Activated T-cell treated with anti-CD3 and anti-CD28 coated beads, Interleukin-2, amount 50 U/mL, for 4 hours (primary cell): Measurements from ENCODE around the gene ZNF614. TPM values are rescaled to one million over a fixed set of nuclear protein-coding genes. Genes with fewer than 3 reads are reported as not detected.
A peak's percentile ranks its signal among the peaks of the same experiment; 100 is the strongest.
"Not testable (repeated sequence)": the region's sequence is repeated elsewhere in the genome, so short reads cannot be mapped to it uniquely, and the experiment has no call there.

Source experiments
- ATAC-seq, 2 donors: fragments of 200-7000 bp; cut with Tn5 transposase; one replicate each; pipeline ENCODE4 v1.10.0; 2021
- DNase-seq: peaks from one replicate; pipeline ENCODE4 v3.0.0-alpha.2; 2020
- H3K27me3 Mint-ChIP-seq: one replicate; pipeline ENCODE4 v1.8.0; 2021; ENCODE audit warnings: low read depth, mixed read lengths
- H3K36me3 Mint-ChIP-seq: one replicate; pipeline ENCODE4 v1.8.0; 2022; ENCODE audit warnings: mixed read lengths; ENCODE audit not compliant: insufficient read depth
- H3K4me1 Mint-ChIP-seq: one replicate; pipeline ENCODE4 v1.8.0; 2021; ENCODE audit warnings: low read depth, mixed read lengths
- H3K4me3 Mint-ChIP-seq: one replicate; pipeline ENCODE4 v1.8.0; 2021; ENCODE audit warnings: mild to moderate bottlenecking, moderate library complexity, mixed read lengths
- H3K9me3 Mint-ChIP-seq: one replicate; pipeline ENCODE4 v1.8.0; 2021; ENCODE audit warnings: mixed read lengths
- total RNA-seq, 3 donors: library from RNA; stranded (reverse); gene quantifications; one replicate each; pipeline ENCODE4 v1.2.1, GENCODE V29; 2021

ZNF614 gene
- total RNA-seq = 10 to 100 TPM; 10.5 to 12.3 (median 11.2) TPM

DNA sequence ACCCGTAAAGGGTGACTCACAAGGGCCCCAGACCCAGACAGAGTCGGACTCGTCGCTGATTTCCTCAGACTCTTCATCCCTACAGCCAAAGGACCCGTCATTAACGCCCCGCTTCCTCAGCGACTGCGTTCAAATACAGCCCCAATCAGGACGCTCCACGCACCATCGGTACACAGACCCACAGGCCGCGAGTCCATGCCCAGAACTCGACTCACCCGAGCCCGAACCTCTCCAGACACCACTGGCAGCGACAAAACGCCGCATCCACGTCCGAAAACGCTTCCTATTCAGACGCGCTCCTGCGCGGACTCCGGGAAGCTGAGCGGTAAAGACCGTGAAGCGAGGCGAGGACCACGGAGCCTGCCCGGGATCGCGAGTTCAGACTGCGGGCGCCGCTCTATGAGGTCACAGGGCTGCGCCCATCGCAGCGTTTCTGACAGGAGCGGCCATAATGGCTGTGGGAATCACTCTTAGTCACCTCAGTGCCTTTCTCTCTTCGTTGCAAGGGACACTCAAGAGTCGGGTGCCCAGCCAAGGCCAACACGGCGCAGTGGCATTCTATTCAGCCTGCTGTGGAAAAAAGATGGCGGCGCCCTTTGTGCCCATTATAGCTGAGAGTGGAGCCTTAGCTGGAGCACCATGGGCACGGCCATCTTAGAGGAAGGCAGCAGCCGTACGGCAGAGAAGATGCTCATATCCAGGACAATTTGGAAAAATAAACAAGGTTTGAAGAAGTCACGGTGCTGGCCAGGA, at the start of gene ZNF614:
TSS of gene ZNF614 (minus strand) at position 353 of the 753 bp plus-strand sequence. CDS start 2,634 bp downstream, outside the sequence.
- peak within 1 kb of the TSS; percentile 92 for H3K4me3 Mint-ChIP-seq
- H3K4me1 Mint-ChIP-seq = peaks cover 25% of the 10 kb centered on the region
- H3K27me3 Mint-ChIP-seq = no peaks in the 10 kb centered on the region
- DNase-seq = peak; percentile 79
- H3K9me3 Mint-ChIP-seq = peaks cover 33% of the 10 kb centered on the region
- peaks cover 47% of the 10 kb centered on the region for H3K36me3 Mint-ChIP-seq
- peak; percentile 91 to 92 for ATAC-seq

DNA sequence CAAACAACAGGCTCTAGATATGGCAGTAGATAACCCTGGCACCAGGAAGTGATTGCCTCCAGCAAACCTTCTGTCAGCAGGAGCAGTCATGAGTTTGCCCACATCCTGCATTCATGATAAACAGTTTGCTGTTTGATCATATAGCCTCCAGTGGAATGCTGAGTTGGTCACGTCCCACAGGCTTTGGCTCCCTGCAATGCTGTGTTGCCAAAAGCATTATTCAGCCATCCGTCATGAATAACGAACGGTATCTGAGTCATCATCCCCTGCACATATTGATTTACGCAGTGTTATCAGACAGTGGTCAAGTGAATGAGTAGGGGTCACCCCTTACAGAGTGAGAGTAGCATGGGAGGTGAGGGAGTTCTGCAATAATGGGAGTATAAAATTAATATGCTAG, 42.3 kb upstream of the ZNF614 start:
- H3K36me3 Mint-ChIP-seq = peaks cover 84% of the 10 kb centered on the region
- no peak for DNase-seq
- no peak for ATAC-seq
- no peak overlapping the region for H3K4me3 Mint-ChIP-seq
- H3K9me3 Mint-ChIP-seq = peaks cover 74% of the 10 kb centered on the region
- H3K27me3 Mint-ChIP-seq = no peaks in the 10 kb centered on the region
- no peaks in the 10 kb centered on the region for H3K4me1 Mint-ChIP-seq

DNA sequence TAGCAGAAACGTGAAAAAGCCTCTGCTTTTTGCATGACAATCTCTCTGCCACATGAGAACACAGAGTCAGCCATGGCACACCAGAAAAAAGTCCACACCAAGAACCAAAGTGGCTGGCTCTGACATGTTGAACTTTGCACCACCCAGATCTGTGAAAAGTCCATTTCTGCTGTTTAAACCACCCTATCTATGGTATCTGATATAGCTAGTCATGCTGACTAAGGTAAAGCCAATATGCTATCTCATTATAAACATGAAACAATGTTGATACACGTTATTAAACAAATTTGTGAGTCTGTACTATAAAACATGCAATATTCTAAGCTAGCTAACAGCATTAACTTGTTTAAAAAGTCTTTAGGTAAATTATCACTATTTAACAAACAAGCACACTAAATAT, 41.5 kb upstream of the ZNF614 start:
- DNase-seq (no peak), ATAC-seq (no peak)
- Mint-ChIP-seq H3K36me3 (peaks cover 79% of the 10 kb centered on the region), H3K27me3 (no peaks in the 10 kb centered on the region), H3K4me3 (no peak overlapping the region), H3K4me1 (no peaks in the 10 kb centered on the region), H3K9me3 (peaks cover 71% of the 10 kb centered on the region)

DNA sequence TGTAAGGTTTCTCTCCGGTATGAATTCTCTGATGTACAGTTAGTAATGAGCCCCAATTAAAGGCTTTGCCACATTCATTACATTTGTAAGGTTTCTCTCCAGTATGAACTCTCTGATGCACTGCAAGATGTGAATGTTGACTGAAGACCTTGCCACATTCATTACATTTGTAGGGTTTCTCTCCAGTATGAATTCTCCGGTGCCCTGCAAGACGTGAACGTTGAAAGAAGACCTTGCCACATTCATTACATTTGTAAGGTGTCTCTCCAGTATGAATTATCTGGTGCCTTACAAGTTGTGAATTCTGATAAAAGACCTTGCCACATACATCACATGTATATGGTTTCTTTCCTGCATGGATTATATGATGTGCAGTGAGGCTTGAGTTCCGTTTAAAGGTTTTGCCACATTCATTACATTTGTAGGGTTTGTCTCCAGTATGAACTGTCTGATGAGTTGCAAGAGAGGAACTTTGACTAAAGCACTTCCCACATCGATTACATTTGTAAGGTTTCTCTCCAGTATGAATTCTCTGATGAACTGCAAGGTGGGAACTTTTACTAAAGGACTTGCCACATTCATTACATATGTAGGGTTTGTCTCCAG, 38.2 kb upstream of the ZNF614 start:
- H3K9me3 Mint-ChIP-seq = peaks cover 56% of the 10 kb centered on the region
- no peak overlapping the region for H3K4me3 Mint-ChIP-seq
- ATAC-seq = no peak
- no peak for DNase-seq
- no peaks in the 10 kb centered on the region for H3K27me3 Mint-ChIP-seq
- H3K4me1 Mint-ChIP-seq = no peaks in the 10 kb centered on the region
- H3K36me3 Mint-ChIP-seq = peaks cover 63% of the 10 kb centered on the region

DNA sequence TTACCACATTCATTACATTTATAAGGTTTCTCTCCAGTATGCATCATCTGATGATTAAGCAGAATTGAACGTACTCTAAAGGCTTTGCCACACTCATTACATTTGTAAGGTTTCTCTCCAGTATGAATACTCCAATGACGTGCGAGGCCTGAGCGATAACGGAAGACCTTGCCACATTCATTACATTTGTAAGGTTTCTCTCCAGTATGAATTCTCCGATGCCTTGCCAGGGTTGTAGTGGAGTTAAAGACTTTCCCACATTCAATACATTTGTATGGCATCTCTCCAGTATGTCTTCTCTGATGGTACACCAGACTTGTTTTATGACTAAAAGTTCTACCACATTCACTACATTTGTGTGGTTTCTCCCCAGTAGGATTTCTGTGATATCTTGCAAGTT, 37.2 kb upstream of the ZNF614 start:
- H3K4me3 Mint-ChIP-seq = no peak overlapping the region
- no peak for DNase-seq
- H3K9me3 Mint-ChIP-seq = peaks cover 56% of the 10 kb centered on the region
- peaks cover 56% of the 10 kb centered on the region for H3K36me3 Mint-ChIP-seq
- ATAC-seq = no peak
- no peaks in the 10 kb centered on the region for H3K4me1 Mint-ChIP-seq
- no peaks in the 10 kb centered on the region for H3K27me3 Mint-ChIP-seq

DNA sequence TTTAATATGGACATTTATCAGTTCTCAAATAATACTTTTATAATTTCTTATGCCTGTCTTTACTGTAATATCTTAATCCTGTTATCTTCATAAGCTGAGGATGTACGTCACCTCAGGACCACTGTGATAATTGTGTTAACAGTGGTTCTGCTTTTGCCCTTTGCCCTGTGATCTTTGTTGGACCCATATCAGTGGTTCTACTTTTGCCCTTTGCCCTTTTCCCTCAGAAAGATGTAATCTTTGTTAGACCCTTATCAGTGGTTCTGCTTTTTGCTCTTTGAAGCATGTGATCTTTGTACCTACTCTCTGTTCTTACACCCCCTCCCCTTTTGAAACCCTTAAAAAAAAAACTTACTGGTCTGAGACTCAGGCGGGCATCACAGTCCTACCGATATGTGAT, 28.3 kb upstream of the ZNF614 start:
- H3K9me3 Mint-ChIP-seq = peaks cover 64% of the 10 kb centered on the region
- not testable (repeated sequence) for ATAC-seq, H3K4me3 Mint-ChIP-seq, H3K27me3 Mint-ChIP-seq, H3K4me1 Mint-ChIP-seq, DNase-seq
- peaks cover 43% of the 10 kb centered on the region for H3K36me3 Mint-ChIP-seq

DNA sequence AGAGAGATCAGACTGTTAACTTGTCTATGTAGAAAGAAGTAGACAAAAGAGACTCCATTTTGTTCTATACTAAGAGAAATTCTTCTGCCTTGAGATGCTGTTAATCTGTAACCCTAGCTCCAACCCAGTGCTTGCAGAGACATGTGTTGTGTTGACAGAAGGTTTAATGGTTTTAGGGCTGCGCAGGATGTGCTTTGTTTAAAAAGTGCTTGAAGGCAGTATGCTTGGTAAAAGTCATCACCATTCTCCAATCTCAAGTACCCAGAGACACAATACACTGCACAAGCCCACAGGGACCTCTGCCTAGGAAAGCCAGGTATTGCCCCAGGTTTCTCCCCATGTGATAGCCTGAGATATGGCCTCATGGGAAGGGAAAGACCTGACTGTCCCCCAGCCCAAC, 23.6 kb upstream of the ZNF614 start:
- H3K4me1 Mint-ChIP-seq = peaks cover 16% of the 10 kb centered on the region
- peaks cover 44% of the 10 kb centered on the region for H3K9me3 Mint-ChIP-seq
- H3K4me3 Mint-ChIP-seq, H3K27me3 Mint-ChIP-seq, DNase-seq, ATAC-seq: not testable (repeated sequence)
- H3K36me3 Mint-ChIP-seq = peaks cover 37% of the 10 kb centered on the region

DNA sequence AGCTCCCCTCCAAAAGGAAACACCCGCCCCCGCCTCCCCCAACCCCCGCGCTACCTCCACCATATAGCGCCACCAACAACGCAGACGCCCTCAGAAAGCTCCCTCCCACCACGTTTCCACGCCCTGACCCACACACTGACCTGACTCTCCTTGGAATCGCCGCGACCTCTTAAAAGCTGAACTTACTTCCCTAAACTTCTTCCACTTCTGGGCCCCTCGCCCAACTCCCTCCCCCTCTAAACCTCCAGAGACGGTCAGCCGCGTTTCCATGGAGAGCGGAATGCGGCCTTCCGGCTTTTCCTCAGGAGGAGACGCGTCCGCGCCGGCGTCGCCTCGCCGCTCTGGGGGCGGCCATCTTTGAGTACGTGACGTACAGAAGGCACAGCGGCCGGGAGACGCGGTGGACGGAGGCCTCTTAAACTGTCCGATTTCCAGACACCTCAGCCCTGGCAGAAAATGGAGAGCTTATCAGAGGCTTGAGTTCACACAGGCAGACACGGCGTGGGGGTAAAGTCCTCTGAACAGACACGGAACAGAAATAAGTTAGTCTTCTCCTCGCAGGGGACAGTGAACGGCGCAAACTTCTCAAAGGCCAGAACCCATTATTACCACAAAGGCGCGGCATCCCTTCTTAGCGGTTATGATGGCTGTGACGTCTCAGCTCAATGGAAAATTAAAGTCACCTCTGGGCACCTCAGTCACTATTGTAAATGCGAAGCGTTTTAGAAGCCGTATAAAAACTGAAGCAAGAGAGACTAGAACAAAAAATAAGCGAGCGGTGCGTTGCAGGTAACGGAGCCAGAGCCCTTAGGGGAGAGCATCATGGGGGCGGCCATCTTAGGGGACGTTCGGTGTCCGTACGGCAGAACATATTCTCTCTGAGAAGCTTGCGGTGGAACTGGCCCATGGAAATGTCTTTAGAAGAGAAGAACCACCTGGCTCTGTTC, 20.6 kb upstream of the ZNF614 start, which contains the start of gene ZNF432:
TSS of gene ZNF432 (minus strand) at position 284 of the 947 bp plus-strand sequence. CDS start 1,970 bp downstream, outside the sequence.
- H3K4me3 Mint-ChIP-seq = peak within 1 kb of the TSS; percentile 98
- peak; percentile 92 to 95 for ATAC-seq
- no peaks in the 10 kb centered on the region for H3K27me3 Mint-ChIP-seq
- H3K36me3 Mint-ChIP-seq = peaks cover 41% of the 10 kb centered on the region
- peaks cover 19% of the 10 kb centered on the region for H3K4me1 Mint-ChIP-seq
- peak; percentile 77 for DNase-seq
- peaks cover 36% of the 10 kb centered on the region for H3K9me3 Mint-ChIP-seq

DNA sequence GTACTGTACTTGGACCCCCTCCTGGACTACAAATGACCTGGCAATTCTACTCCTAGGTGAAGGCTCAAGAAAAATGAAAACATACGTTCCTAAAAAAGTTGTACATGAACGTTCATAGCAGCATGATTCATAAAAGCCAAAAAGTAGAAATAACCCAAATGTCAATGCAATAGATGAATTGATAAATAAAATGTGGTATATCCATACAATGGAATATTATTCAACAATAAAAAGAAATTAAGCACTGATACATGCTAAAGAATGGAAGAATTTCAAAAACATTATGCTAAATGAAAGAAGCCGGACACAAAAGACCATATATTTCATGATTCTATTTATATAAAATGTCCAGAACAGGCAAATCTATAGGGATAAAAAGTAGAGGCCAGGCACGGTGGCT, 11.0 kb upstream of the ZNF614 start:
- no peak for ATAC-seq
- no peaks in the 10 kb centered on the region for H3K27me3 Mint-ChIP-seq
- no peak overlapping the region for H3K4me3 Mint-ChIP-seq
- no peaks in the 10 kb centered on the region for H3K4me1 Mint-ChIP-seq
- peaks cover 47% of the 10 kb centered on the region for H3K9me3 Mint-ChIP-seq
- DNase-seq = no peak
- H3K36me3 Mint-ChIP-seq = peaks cover 93% of the 10 kb centered on the region

DNA sequence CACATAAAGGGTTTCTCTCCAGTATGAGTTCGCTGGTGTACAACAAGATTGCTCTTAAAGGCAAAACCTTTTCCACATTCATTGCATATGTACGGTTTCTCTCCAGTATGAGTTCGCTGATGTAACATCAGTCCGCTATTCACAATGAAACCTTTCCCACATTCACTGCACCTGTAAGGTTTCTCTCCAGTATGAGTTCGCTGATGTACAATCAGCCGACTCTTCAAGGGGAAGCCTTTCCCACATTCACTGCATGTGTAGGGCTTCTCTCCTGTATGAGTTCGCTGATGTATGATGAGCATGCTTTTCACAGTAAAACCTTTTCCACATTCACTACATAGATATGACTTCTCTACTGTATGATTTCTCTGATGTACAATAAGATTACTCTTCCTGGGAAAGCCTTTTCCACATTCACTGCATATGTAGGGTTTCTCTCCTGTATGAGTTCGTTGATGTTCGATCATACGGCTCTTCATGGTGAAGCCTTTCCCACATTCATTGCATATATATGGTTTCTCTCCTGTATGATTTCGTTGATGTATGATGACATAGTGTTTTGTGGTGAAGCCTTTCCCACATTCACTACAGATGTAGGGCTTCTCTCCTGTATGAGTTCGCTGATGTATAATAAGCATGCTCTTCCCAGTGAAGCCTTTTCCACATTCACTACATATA, 6.0 kb upstream of the ZNF614 start:
- no peak overlapping the region for H3K4me3 Mint-ChIP-seq
- no peaks in the 10 kb centered on the region for H3K27me3 Mint-ChIP-seq
- H3K36me3 Mint-ChIP-seq = peaks cover 59% of the 10 kb centered on the region
- no peaks in the 10 kb centered on the region for H3K4me1 Mint-ChIP-seq
- no peak for ATAC-seq
- peaks cover 48% of the 10 kb centered on the region for H3K9me3 Mint-ChIP-seq
- DNase-seq = no peak

DNA sequence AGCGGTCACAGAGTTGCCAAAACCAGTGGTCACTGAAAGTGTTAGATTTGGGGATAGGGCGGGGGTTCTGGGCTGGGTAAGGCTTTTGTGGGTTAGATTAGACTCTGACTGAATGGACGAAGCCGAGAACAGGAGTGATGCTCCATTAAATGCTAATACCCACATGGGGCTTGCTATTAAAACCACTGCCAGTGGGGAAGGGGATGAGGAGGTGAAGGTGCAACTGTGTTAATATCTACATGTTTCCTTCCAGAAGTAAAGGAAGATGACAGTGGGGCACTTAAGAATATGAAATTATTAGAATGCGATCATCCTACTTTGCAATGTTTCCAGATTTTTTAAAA, 573 bp upstream of the ZNF614 start:
- DNase-seq = no peak
- H3K36me3 Mint-ChIP-seq = peaks cover 44% of the 10 kb centered on the region

DNA sequence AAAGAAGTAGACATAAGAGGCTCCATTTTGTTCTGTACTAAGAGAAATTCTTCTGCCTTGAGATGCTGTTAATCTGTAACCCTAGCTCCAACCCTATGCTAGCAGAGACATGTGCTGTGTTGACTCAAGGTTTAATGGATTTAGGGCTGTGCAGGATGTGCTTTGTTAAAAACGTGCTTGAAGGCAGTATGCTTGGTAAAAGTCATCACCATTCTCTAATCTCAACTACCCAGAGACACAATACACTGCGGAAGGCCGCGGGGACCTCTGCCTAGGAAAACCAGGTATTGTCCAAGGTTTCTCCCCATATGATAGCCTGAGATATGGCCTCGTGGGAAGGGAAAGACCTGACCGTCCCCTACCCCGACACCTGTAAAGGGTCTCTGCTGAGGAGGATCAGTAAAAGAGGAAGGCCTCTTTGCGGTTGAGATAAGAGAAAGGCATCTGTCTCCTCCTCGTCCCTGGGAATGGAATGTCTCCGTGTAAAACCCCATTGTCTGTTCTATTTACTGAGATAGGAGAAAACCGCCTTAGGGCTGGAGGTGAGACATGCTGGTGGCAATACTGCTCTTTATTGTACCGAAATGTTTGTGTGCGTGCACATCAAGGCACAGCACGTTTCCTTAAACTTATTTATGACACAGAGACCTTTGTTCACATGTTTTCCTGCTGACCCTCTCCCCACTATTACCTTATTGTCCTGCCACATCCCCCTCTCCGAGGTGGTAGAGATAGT, 1.8 kb downstream of the ZNF614 start:
- H3K27me3 Mint-ChIP-seq, H3K4me3 Mint-ChIP-seq, ATAC-seq, DNase-seq: not testable (repeated sequence)
- Mint-ChIP-seq H3K4me1 (peaks cover 25% of the 10 kb centered on the region), H3K9me3 (peaks cover 36% of the 10 kb centered on the region), H3K36me3 (peaks cover 58% of the 10 kb centered on the region)

More for the DNA sequence above, 573 bp upstream of the ZNF614 start:
- H3K4me1 Mint-ChIP-seq = peaks cover 25% of the 10 kb centered on the region
- peak; percentile 15 to 18 for ATAC-seq
- H3K27me3 Mint-ChIP-seq = no peaks in the 10 kb centered on the region
- H3K4me3 Mint-ChIP-seq = peak overlapping the region; percentile 92
- peaks cover 39% of the 10 kb centered on the region for H3K9me3 Mint-ChIP-seq

DNA sequence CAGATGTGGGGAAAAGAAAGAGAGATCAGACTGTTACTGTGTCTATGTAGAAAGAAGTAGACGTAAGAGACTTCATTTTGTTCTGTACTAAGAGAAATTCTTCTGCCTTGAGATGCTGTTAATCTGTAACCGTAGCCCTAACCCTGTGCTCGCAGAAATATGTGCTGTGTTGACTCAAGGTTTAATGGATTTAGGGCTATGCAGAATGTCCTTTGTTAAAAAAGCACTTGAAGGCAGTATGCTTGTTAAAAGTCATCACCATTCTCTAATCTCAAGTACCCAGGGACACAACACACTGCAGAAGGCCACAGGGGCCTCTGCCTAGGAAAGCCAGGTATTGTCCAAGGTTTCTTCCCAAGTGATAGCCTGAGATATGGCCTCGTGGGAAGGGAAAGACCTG, 3.7 kb downstream of the ZNF614 start:
- not testable (repeated sequence) for ATAC-seq, H3K4me3 Mint-ChIP-seq

More for the DNA sequence above, 3.7 kb downstream of the ZNF614 start:
- Mint-ChIP-seq H3K36me3 (peaks cover 75% of the 10 kb centered on the region), H3K4me1 (peaks cover 25% of the 10 kb centered on the region), H3K9me3 (peaks cover 50% of the 10 kb centered on the region)
- DNase-seq, H3K27me3 Mint-ChIP-seq: not testable (repeated sequence)
